CD8-positive, alpha-beta memory T cell (primary cell): Measurements from ENCODE around the gene PLEKHH2. TPM values are rescaled to one million over a fixed set of nuclear protein-coding genes. Genes with fewer than 3 reads are reported as not detected.

Experiments used
- CTCF ChIA-PET: fragments of 350-600 bp; sonication (Branson Sonifier 250); formaldehyde crosslinking; loops from one replicate; lab custom pipeline; 2021; ENCODE audit warnings: antibody characterized with exemption; lab: Charles Lee
- POLR2A ChIA-PET: fragments of 350-600 bp; sonication (Branson Sonifier 250); formaldehyde crosslinking; loops from one replicate; lab custom pipeline; 2021; ENCODE audit warnings: antibody characterized with exemption; lab: Charles Lee
- DNase-seq, 5 donors: peaks; one replicate each; pipeline versions ENCODE4 v3.0.0 to v3.0.0-alpha.2; 2020 to 2022; ENCODE audit warnings: mixed read lengths in 1 of 5
- H3K27ac ChIP-seq: one replicate; pipeline ENCODE4 v1.7.0; 2013; ENCODE audit warnings: low read depth, mild to moderate bottlenecking, low read length, moderate library complexity
- H3K27me3 ChIP-seq: 2 replicates; pipeline ENCODE4 v1.7.0; 2013; ENCODE audit warnings: low read length, mild to moderate bottlenecking; ENCODE audit not compliant: insufficient read depth, poor library complexity, severe bottlenecking
- H3K36me3 ChIP-seq: 2 replicates; pipeline ENCODE4 v1.7.0; 2013; ENCODE audit warnings: mild to moderate bottlenecking, low read length, moderate library complexity; ENCODE audit not compliant: insufficient read depth
- H3K4me1 ChIP-seq: 2 replicates; pipeline ENCODE4 v1.7.0; 2013; ENCODE audit warnings: mild to moderate bottlenecking, low read length, moderate library complexity; ENCODE audit not compliant: insufficient read depth
- H3K4me3 ChIP-seq: 2 replicates; pipeline ENCODE4 v1.7.0; 2013; ENCODE audit warnings: mild to moderate bottlenecking, low read length
- H3K9me3 ChIP-seq: 2 replicates; pipeline ENCODE4 v1.7.0; 2013; ENCODE audit warnings: mild to moderate bottlenecking, low read length
- H3K27ac Mint-ChIP-seq, 8 donors: one replicate each; pipeline ENCODE4 v1.8.0; 2020 to 2021; ENCODE audit warnings: mixed read lengths in 8 of 8, mild to moderate bottlenecking in 6 of 8, inconsistent platforms in 3 of 8, moderate library complexity in 3 of 8
- H3K27me3 Mint-ChIP-seq, 2 donors: one replicate each; pipeline ENCODE4 v1.8.0; 2020 to 2021; ENCODE audit warnings: mixed read lengths in 2 of 2, mild to moderate bottlenecking in 1 of 2, moderate library complexity in 1 of 2
- H3K36me3 Mint-ChIP-seq, 3 donors: one replicate each; pipeline ENCODE4 v1.8.0; 2020 to 2021; ENCODE audit warnings: mixed read lengths in 3 of 3, inconsistent platforms in 1 of 3, mild to moderate bottlenecking in 1 of 3
- H3K4me1 Mint-ChIP-seq, 3 donors: one replicate each; pipeline ENCODE4 v1.8.0; 2020 to 2021; ENCODE audit warnings: mixed read lengths in 3 of 3, inconsistent platforms in 1 of 3, mild to moderate bottlenecking in 1 of 3
- H3K4me3 Mint-ChIP-seq, 7 donors: one replicate each; pipeline ENCODE4 v1.8.0; 2020 to 2021; ENCODE audit warnings: mixed read lengths in 7 of 7, mild to moderate bottlenecking in 6 of 7, moderate library complexity in 4 of 7, inconsistent platforms in 2 of 7
- H3K9me3 Mint-ChIP-seq, 5 donors: one replicate each; pipeline ENCODE4 v1.8.0; 2020 to 2022; ENCODE audit warnings: mixed read lengths in 5 of 5, mild to moderate bottlenecking in 3 of 5, moderate library complexity in 2 of 5, inconsistent platforms in 1 of 5
- polyA plus RNA-seq: library from polyadenylated mRNA; unstranded; fragments of 300-500 nt; fragmentation: Illumina TruSeq; gene quantifications from one replicate; pipeline ENCODE4 v1.2.3, GENCODE V29; 2021
- total RNA-seq, 2 experiments: library from RNA; stranded (reverse); gene quantifications; one replicate each; pipeline ENCODE4 v1.2.3, GENCODE V29; 2021

PLEKHH2 gene
- total and polyA plus RNA-seq, 3 experiments from 2014 or later, result 0.48 to 0.49 TPM; not detected in 1

DNA sequence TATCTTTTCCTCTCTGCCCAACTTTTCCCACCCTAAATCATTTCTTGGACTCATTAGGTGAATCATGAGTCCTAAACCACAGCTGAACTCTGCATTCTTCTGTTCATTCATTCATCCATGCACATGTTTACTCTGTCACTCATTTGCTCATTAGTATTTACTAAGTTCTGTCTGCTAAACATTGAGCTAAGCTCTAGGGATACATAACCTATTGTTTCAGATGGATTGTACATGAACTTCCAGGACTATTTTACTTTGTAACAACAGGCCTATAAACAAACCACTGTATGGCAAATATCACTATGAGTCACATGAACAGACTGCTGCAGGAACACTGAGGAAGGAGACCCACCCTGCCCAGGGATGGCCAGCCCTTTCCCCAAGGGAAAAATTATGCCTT lies 122.1 kb downstream of the PLEKHH2 start:
- H3K9me3 ChIP-seq, result no peaks in the 10 kb centered on the region
- DNase-seq, result no peak
- H3K4me1 ChIP-seq, result no peaks in the 10 kb centered on the region
- H3K36me3 ChIP-seq, result no peaks in the 10 kb centered on the region
- H3K4me3 Mint-ChIP-seq, result no peak overlapping the region
- H3K27me3 Mint-ChIP-seq, result peaks cover 4 to 7% of the 10 kb centered on the region in 2 donors
- H3K36me3 Mint-ChIP-seq, result no peaks in the 10 kb centered on the region
- POLR2A ChIA-PET, result no interaction called here
- no peaks in the 10 kb centered on the region for H3K4me1 Mint-ChIP-seq
- no peak overlapping the region for H3K27ac Mint-ChIP-seq
- no peaks in the 10 kb centered on the region for H3K9me3 Mint-ChIP-seq
- H3K27me3 ChIP-seq, result no peaks in the 10 kb centered on the region
- H3K4me3 ChIP-seq, result no peak overlapping the region
- CTCF ChIA-PET, result no interaction called here
- H3K27ac ChIP-seq, result no peak overlapping the region

DNA sequence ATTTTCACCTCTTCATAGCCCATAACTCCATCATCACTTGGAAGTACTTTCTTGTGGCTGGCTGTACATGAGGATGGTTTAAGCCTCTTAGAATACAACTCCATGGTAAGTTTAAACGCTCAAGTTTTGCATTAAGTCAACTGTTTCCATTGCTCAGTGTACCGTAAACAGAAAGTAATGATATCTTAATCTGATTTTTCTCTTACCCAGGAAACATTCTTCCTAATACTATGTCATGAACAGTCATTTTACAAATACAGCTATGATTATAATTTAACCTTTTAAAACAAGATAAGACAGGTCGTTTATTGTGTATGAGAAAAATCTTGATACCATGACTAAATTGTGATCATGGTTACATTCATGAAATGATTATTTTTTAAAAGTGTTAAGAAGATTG lies 125.2 kb downstream of the PLEKHH2 start:
- no peaks in the 10 kb centered on the region for H3K27me3 ChIP-seq
- no peak overlapping the region for H3K4me3 Mint-ChIP-seq
- peaks cover 3 to 4% of the 10 kb centered on the region in 2 donors for H3K27me3 Mint-ChIP-seq
- POLR2A ChIA-PET, result no interaction called here
- no peak overlapping the region for H3K27ac ChIP-seq
- H3K9me3 ChIP-seq, result no peaks in the 10 kb centered on the region
- no peaks in the 10 kb centered on the region for H3K36me3 Mint-ChIP-seq
- no peak overlapping the region for H3K27ac Mint-ChIP-seq
- CTCF ChIA-PET, result no interaction called here
- H3K9me3 Mint-ChIP-seq, result peaks cover 0 to 2% (median 0%) of the 10 kb centered on the region in 5 donors
- DNase-seq, result no peak
- no peak overlapping the region for H3K4me3 ChIP-seq
- H3K36me3 ChIP-seq, result no peaks in the 10 kb centered on the region
- H3K4me1 Mint-ChIP-seq, result no peaks in the 10 kb centered on the region
- H3K4me1 ChIP-seq, result no peaks in the 10 kb centered on the region

GRCh38 chr2:43763091-43763490 lies 126.0 kb downstream of the PLEKHH2 start:
- Histone ChIP-seq H3K9me3 (no peaks in the 10 kb centered on the region), H3K4me1 (no peaks in the 10 kb centered on the region), H3K36me3 (no peaks in the 10 kb centered on the region), H3K27me3 (no peaks in the 10 kb centered on the region), H3K27ac (no peak overlapping the region), H3K4me3 (no peak overlapping the region)
- H3K4me3 Mint-ChIP-seq, result no peak overlapping the region
- H3K36me3 Mint-ChIP-seq, result no peaks in the 10 kb centered on the region
- DNase-seq, result no peak
- no peak overlapping the region for H3K27ac Mint-ChIP-seq
- no peaks in the 10 kb centered on the region for H3K4me1 Mint-ChIP-seq
- peaks cover 0 to 2% (median 0%) of the 10 kb centered on the region in 5 donors for H3K9me3 Mint-ChIP-seq
- ChIA-PET POLR2A (no interaction called here), CTCF (no interaction called here)
- H3K27me3 Mint-ChIP-seq, result peaks cover 3 to 4% of the 10 kb centered on the region in 2 donors

GRCh38 chr2:43764086-43764705 lies 127.1 kb downstream of the PLEKHH2 start:
- Histone ChIP-seq H3K27me3 (no peaks in the 10 kb centered on the region), H3K9me3 (no peaks in the 10 kb centered on the region), H3K27ac (no peak overlapping the region), H3K36me3 (no peaks in the 10 kb centered on the region), H3K4me3 (no peak overlapping the region), H3K4me1 (no peaks in the 10 kb centered on the region)
- CTCF ChIA-PET, result no interaction called here
- Mint-ChIP-seq H3K4me3 (no peak overlapping the region), H3K36me3 (no peaks in the 10 kb centered on the region), H3K27me3 (peaks cover 3 to 9% of the 10 kb centered on the region in 2 donors), H3K27ac (no peak overlapping the region), H3K4me1 (no peaks in the 10 kb centered on the region), H3K9me3 (peaks cover 0 to 2% (median 0%) of the 10 kb centered on the region in 5 donors)
- POLR2A ChIA-PET, result no interaction called here
- DNase-seq, result no peak

- Histone ChIP-seq H3K36me3 (no peaks in the 10 kb centered on the region), H3K27me3 (no peaks in the 10 kb centered on the region), H3K9me3 (no peaks in the 10 kb centered on the region), H3K4me1 (no peaks in the 10 kb centered on the region), H3K4me3 (no peak overlapping the region), H3K27ac (no peak overlapping the region)
- POLR2A ChIA-PET, result no interaction called here
- no peak for DNase-seq
- CTCF ChIA-PET, result no interaction called here
- no peaks in the 10 kb centered on the region for H3K4me1 Mint-ChIP-seq
- H3K9me3 Mint-ChIP-seq, result peaks cover 0 to 2% (median 0%) of the 10 kb centered on the region in 5 donors
- no peak overlapping the region for H3K27ac Mint-ChIP-seq
- H3K27me3 Mint-ChIP-seq, result peaks cover 8 to 11% of the 10 kb centered on the region in 2 donors
- H3K4me3 Mint-ChIP-seq, result no peak overlapping the region
- H3K36me3 Mint-ChIP-seq, result no peaks in the 10 kb centered on the region
Measured at GRCh38 chr2:43766006-43766405, 128.9 kb downstream of the PLEKHH2 start.

- Mint-ChIP-seq H3K36me3 (peaks cover 0 to 11% (median 0%) of the 10 kb centered on the region in 3 donors), H3K9me3 (no peaks in the 10 kb centered on the region), H3K27me3 (peaks cover 5 to 8% of the 10 kb centered on the region in 2 donors), H3K4me3 (peak within 1 kb of the TSS; percentile 95 to 99 (median 97)), H3K4me1 (peaks cover 11 to 20% (median 16%) of the 10 kb centered on the region in 3 donors), H3K27ac (peak within 1 kb of the TSS; percentile 27 to 95 (median 82))
- peaks cover 4% of the 10 kb centered on the region for H3K4me1 ChIP-seq
- H3K36me3 ChIP-seq, result no peaks in the 10 kb centered on the region
- POLR2A ChIA-PET, result no interaction called here
- no peaks in the 10 kb centered on the region for H3K9me3 ChIP-seq
- peak; percentile 49 to 83 (median 67) for DNase-seq
- H3K27me3 ChIP-seq, result no peaks in the 10 kb centered on the region
- CTCF ChIA-PET, result no interaction called here
- peak within 1 kb of the TSS; percentile 91 for H3K4me3 ChIP-seq
- H3K27ac ChIP-seq, result peak within 1 kb of the TSS; percentile 68
Measured at GRCh38 chr2:43773876-43774613, 137.0 kb downstream of the PLEKHH2 start, which contains the start of gene DYNC2LI1. DYNC2LI1 (plus strand) TSS chr2:43774039; CDS start chr2:43774139, 100 bp downstream.

DNA sequence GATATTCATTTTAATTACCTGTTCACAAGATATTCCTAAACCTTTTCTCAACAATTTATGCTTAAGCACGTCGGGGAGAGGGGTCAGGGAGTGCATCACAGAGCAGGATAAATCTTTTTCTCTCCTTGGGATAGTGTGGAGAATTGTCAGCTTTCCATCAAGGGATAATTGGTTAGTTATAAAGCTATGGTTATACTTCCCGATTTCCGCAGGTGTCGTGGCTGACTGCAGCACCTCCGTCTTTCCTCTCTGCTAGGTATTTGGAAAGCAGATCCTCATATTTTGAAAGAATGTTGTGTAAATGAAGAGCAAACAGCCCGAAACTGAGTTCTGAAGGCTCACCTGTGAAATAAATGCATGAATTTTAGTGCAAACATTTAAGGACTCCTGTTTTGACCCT lies 137.6 kb downstream of the PLEKHH2 start:
- Histone ChIP-seq H3K4me1 (peaks cover 4% of the 10 kb centered on the region), H3K27ac (peak overlapping the region; percentile 68), H3K9me3 (no peaks in the 10 kb centered on the region), H3K4me3 (peak overlapping the region; percentile 91), H3K27me3 (no peaks in the 10 kb centered on the region), H3K36me3 (no peaks in the 10 kb centered on the region)
- peaks cover 1 to 5% of the 10 kb centered on the region in 2 donors for H3K27me3 Mint-ChIP-seq
- peak overlapping the region in 6 of 8 donors; percentile 66 to 95 (median 86) for H3K27ac Mint-ChIP-seq
- peak overlapping the region; percentile 95 to 99 (median 97) for H3K4me3 Mint-ChIP-seq
- no peaks in the 10 kb centered on the region for H3K9me3 Mint-ChIP-seq
- H3K36me3 Mint-ChIP-seq, result peaks cover 0 to 13% (median 5%) of the 10 kb centered on the region in 3 donors
- POLR2A ChIA-PET, result no interaction called here
- peaks cover 11 to 20% (median 16%) of the 10 kb centered on the region in 3 donors for H3K4me1 Mint-ChIP-seq
- no peak for DNase-seq
- CTCF ChIA-PET, result no interaction called here

- no peaks in the 10 kb centered on the region for H3K9me3 Mint-ChIP-seq
- Histone ChIP-seq H3K4me1 (peaks cover 4% of the 10 kb centered on the region), H3K4me3 (no peak overlapping the region), H3K27ac (no peak overlapping the region), H3K36me3 (no peaks in the 10 kb centered on the region), H3K27me3 (no peaks in the 10 kb centered on the region), H3K9me3 (no peaks in the 10 kb centered on the region)
- H3K27me3 Mint-ChIP-seq, result peaks cover 0 to 3% of the 10 kb centered on the region in 2 donors
- ChIA-PET POLR2A (no interaction called here), CTCF (no interaction called here)
- H3K27ac Mint-ChIP-seq, result no peak overlapping the region
- H3K4me3 Mint-ChIP-seq, result no peak overlapping the region
- peaks cover 4 to 13% (median 10%) of the 10 kb centered on the region in 3 donors for H3K36me3 Mint-ChIP-seq
- DNase-seq, result no peak
- peaks cover 11 to 20% (median 16%) of the 10 kb centered on the region in 3 donors for H3K4me1 Mint-ChIP-seq
Measured at GRCh38 chr2:43776324-43776723, 139.3 kb downstream of the PLEKHH2 start.
